ENCODE data around the gene CDADC1.

DNA sequence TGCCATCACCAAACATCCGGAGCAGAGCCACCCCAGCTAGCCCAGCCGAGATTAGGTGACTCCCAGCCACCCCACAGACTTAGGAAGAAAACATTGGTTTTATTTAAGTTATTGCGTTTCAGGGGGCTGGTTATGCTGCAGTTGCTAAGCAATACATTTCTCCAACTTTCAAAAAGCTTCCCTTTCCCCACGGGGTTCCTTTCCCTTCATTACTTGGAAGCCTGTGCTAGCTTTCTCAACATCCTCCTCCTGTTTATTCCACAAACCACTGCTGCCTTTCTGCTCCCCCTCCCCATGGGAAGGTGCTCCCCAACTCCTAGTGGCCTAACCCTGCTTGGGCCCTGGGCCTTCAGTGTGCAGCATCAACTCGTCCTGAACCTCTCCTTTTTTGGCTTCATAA, 52.6 kb downstream of the CDADC1 start:
- TF ChIP-seq, protein P1, sequence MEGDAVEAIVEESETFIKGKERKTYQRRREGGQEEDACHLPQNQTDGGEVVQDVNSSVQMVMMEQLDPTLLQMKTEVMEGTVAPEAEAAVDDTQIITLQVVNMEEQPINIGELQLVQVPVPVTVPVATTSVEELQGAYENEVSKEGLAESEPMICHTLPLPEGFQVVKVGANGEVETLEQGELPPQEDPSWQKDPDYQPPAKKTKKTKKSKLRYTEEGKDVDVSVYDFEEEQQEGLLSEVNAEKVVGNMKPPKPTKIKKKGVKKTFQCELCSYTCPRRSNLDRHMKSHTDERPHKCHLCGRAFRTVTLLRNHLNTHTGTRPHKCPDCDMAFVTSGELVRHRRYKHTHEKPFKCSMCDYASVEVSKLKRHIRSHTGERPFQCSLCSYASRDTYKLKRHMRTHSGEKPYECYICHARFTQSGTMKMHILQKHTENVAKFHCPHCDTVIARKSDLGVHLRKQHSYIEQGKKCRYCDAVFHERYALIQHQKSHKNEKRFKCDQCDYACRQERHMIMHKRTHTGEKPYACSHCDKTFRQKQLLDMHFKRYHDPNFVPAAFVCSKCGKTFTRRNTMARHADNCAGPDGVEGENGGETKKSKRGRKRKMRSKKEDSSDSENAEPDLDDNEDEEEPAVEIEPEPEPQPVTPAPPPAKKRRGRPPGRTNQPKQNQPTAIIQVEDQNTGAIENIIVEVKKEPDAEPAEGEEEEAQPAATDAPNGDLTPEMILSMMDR (IDR thresholded peaks at IDR 0.05): no peak
- TF ChIP-seq EZH2phosphoT487 (IDR thresholded peaks at IDR 0.05) (no peak), EZH2 (IDR thresholded peaks at IDR 0.05) (no peak)

All from neural progenitor cell (in vitro differentiated cells).